Coronary artery (tissue), 2 donors: ENCODE data around the gene PLSCR4.

Experiments used
- DNase-seq: peaks from one replicate; pipeline ENCODE4 v3.0.0-alpha.2; 2017; ENCODE audit warnings: low spot score
- H3K27ac ChIP-seq, 2 donors: fragments of 200-600 bp; sonication (generic); one replicate each; pipeline ENCODE4 v1.5.1; 2016 to 2019
- H3K4me3 ChIP-seq: fragments of 200-600 bp; sonication (generic); 2 replicates; pipeline ENCODE4 v1.5.1; 2016; ENCODE audit warnings: mild to moderate bottlenecking, moderate library complexity
- CTCF ChIP-seq: fragments of 200-600 bp; sonication (generic); IDR thresholded peaks from one replicate; pipeline ENCODE4 v1.5.1; 2019; ENCODE audit warnings: antibody characterized with exemption

The PLSCR4 gene

GRCh38 chr3:146222204-146223046 lies 28.5 kb downstream of the PLSCR4 start:
- no peak for DNase-seq
- H3K4me3 ChIP-seq = no peak overlapping the region
- TF ChIP-seq CTCF = no peak
- peak overlapping the region in 1 of 2 donors; percentile 46 for H3K27ac ChIP-seq

GRCh38 chr3:146221276-146221675 lies 29.6 kb downstream of the PLSCR4 start:
- Histone ChIP-seq H3K27ac (no peak overlapping the region), H3K4me3 (no peak overlapping the region)
- TF ChIP-seq CTCF = no peak
- no peak for DNase-seq

GRCh38 chr3:146218880-146219866 lies 31.7 kb downstream of the PLSCR4 start:
- DNase-seq = no peak
- peak; percentile 50 for TF ChIP-seq CTCF

GRCh38 chr3:146217324-146217723 lies 33.6 kb downstream of the PLSCR4 start:
- H3K4me3 ChIP-seq = no peak overlapping the region
- DNase-seq = no peak
- no peak overlapping the region for H3K27ac ChIP-seq
- TF ChIP-seq CTCF = no peak

More at GRCh38 chr3:146218880-146219866, 31.7 kb downstream of the PLSCR4 start:
- no peak overlapping the region for H3K4me3 ChIP-seq
- H3K27ac ChIP-seq = no peak overlapping the region

GRCh38 chr3:146214493-146214892 lies 36.4 kb downstream of the PLSCR4 start:
- Histone ChIP-seq H3K4me3 (no peak overlapping the region), H3K27ac (no peak overlapping the region)
- TF ChIP-seq CTCF = no peak
- no peak for DNase-seq

- DNase-seq = no peak
- no peak overlapping the region for H3K4me3 ChIP-seq
- H3K27ac ChIP-seq = peak overlapping the region in 1 of 2 donors; percentile 33
- TF ChIP-seq CTCF = no peak
Observed at GRCh38 chr3:146209371-146209770, 41.5 kb downstream of the PLSCR4 start.
